Karpas-422 (cell line): ENCODE results near the gene APMAP. TPM values are rescaled to one million over a fixed set of nuclear protein-coding genes. Genes with fewer than 3 reads are reported as not detected.

Source experiments
- DNase-seq: peaks from one replicate; pipeline ENCODE4 v3.0.0-alpha.2; 2015
- H2AFZ ChIP-seq: fragments of 200-600 bp; sonication (generic); 2 replicates; pipeline ENCODE4 v1.6.1; 2014; ENCODE audit warnings: antibody characterized with exemption, low read length, mixed read lengths
- H3K27ac ChIP-seq: fragments of 200-600 bp; sonication (generic); 2 replicates; pipeline ENCODE4 v1.5.1; 2014; ENCODE audit warnings: mild to moderate bottlenecking, low read length, moderate library complexity
- H3K27me3 ChIP-seq: fragments of 200-600 bp; sonication (generic); 2 replicates; pipeline ENCODE4 v1.6.1; 2014; ENCODE audit warnings: low read length, mixed read lengths
- H3K36me3 ChIP-seq: fragments of 200-600 bp; sonication (generic); 2 replicates; pipeline ENCODE4 v1.6.1; 2014; ENCODE audit warnings: low read length, mixed read lengths; ENCODE audit not compliant: insufficient read depth
- H3K4me1 ChIP-seq: fragments of 200-600 bp; sonication (generic); 2 replicates; pipeline ENCODE4 v1.6.1; 2014; ENCODE audit warnings: mild to moderate bottlenecking, low read length, mixed read lengths
- H3K4me2 ChIP-seq: fragments of 200-600 bp; sonication (generic); 2 replicates; pipeline ENCODE4 v1.6.1; 2014; ENCODE audit warnings: low read length, low read depth, mild to moderate bottlenecking; ENCODE audit not compliant: poor library complexity, severe bottlenecking
- H3K4me3 ChIP-seq: fragments of 200-600 bp; sonication (generic); 2 replicates; pipeline ENCODE4 v1.5.1; 2014; ENCODE audit warnings: mild to moderate bottlenecking, antibody characterized with exemption, low read length, mixed read lengths
- H3K79me2 ChIP-seq: fragments of 200-600 bp; sonication (generic); 2 replicates; pipeline ENCODE4 v1.6.1; 2014; ENCODE audit warnings: mild to moderate bottlenecking, low read length, mixed read lengths
- H3K9ac ChIP-seq: fragments of 200-600 bp; sonication (generic); 2 replicates; pipeline ENCODE4 v1.6.0; 2014; ENCODE audit warnings: low read length
- H3K9me2 ChIP-seq: fragments of 200-600 bp; sonication (generic), shearing (Covaris generic); replicated peaks from 2 replicates; pipeline ENCODE4 v1.6.0; 2014; ENCODE audit warnings: mild to moderate bottlenecking, low read length, moderate library complexity; ENCODE audit not compliant: insufficient read depth
- H3K9me3 ChIP-seq: fragments of 300-700, 200-600 bp; sonication (generic); 2 replicates; pipeline ENCODE4 v1.6.1; 2014; ENCODE audit warnings: low read length, mixed read lengths
- H4K20me1 ChIP-seq: fragments of 200-600 bp; sonication (generic); 2 replicates; pipeline ENCODE4 v1.6.1; 2014; ENCODE audit warnings: mild to moderate bottlenecking, antibody characterized with exemption, low read length, low read depth; ENCODE audit not compliant: insufficient read depth
- total RNA-seq: library from RNA; depleted of rRNA; stranded (reverse); fragments of >200 nt; shearing (Covaris generic); gene quantifications from 2 replicates; pipeline ENCODE4 v1.2.3, GENCODE V29; 2014; ENCODE audit warnings: low replicate concordance

The APMAP gene
- total RNA-seq, 1 experiment from 2014 or later: 35.6 TPM

DNA sequence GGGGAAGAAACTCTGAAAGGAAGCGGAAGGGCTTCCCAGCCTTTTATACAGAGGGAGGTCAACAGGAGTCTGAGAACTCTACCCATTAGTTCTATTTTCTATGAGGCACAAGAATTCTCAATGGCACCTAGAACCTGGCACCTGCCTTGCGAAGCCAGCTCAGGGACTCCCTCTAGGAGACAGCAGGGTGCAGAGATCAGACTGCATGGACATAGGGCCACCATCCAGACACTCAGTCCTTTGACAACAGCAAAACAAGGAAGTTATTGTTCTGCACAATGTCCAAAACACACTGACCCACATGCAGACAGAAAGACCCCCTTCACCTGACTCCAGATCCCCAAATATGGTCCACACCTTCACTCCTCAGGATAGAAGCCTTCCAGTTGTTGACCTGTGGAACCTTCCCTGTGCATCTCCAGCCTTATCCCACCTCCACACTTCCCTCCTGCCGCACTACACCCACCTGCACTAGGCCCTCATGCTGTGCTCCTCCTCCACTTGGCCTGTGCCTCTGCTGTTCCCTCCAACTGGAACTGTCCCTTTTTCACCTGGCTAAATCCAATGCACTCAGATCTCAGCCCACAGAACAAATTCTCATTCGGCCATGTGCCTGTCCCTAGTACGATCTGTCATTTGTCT is 37.6 kb upstream of the APMAP start:
- no peak for DNase-seq
- Histone ChIP-seq H3K9me3 (no peaks in the 10 kb centered on the region), H2AFZ (no peak overlapping the region), H3K36me3 (no peaks in the 10 kb centered on the region), H3K4me3 (no peak overlapping the region), H4K20me1 (no peaks in the 10 kb centered on the region), H3K9ac (no peak overlapping the region), H3K9me2 (no peaks in the 10 kb centered on the region), H3K27ac (no peak overlapping the region), H3K79me2 (no peaks in the 10 kb centered on the region), H3K27me3 (no peaks in the 10 kb centered on the region), H3K4me1 (no peaks in the 10 kb centered on the region), H3K4me2 (no peak overlapping the region)

- Histone ChIP-seq H3K4me2 (no peak overlapping the region), H3K79me2 (no peaks in the 10 kb centered on the region), H3K36me3 (no peaks in the 10 kb centered on the region), H4K20me1 (no peaks in the 10 kb centered on the region), H3K9me2 (no peaks in the 10 kb centered on the region), H3K9me3 (no peaks in the 10 kb centered on the region), H3K27ac (no peak overlapping the region), H2AFZ (no peak overlapping the region), H3K9ac (no peak overlapping the region), H3K27me3 (no peaks in the 10 kb centered on the region), H3K4me3 (no peak overlapping the region), H3K4me1 (no peaks in the 10 kb centered on the region)
- no peak for DNase-seq
Measured at GRCh38 chr20:25025986-25026605, 33.5 kb upstream of the APMAP start.

DNA sequence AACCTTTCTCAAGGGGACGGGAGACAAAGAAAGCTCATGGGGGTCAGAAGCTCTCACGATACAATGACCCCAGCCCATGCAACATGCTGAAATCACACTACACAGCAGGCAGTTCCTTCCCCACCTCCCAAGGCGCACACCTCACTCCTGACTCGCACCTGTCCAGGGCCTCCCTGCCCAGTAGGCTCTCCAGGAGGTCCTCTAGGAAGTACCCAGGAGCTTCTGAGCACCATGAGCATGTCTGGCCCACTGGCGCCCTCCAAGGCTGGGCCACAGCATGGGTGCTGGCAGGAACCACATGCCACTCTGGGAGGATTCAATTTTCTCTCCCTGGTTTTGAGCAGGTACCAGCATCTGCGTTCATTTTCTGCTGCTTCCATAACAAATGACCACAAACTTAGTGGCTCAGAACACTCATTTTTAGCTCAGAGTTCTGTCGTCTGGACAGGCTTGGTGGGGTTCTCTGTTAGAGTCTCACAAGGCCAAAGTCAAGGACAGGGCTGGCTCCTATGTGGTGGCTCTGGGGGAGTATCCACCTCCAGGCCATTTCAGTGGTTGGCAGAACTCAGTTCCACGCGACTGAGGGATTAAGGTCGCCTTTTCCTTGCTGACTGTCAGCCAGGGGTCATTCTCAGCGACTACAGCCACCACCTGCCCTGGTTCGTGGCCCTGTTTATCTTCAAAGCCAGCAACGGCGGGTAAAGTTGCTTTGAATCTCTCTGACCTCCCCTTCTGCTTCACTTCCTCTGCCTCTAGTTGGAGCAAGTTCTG is 32.7 kb upstream of the APMAP start:
- DNase-seq: no peak

GRCh38 chr20:25024171-25024570 is 31.6 kb upstream of the APMAP start:
- Histone ChIP-seq H3K36me3 (no peaks in the 10 kb centered on the region), H3K27ac (no peak overlapping the region), H3K9me3 (no peaks in the 10 kb centered on the region), H2AFZ (no peak overlapping the region), H3K4me1 (no peaks in the 10 kb centered on the region), H3K27me3 (no peaks in the 10 kb centered on the region), H3K4me2 (no peak overlapping the region), H3K9ac (no peak overlapping the region), H3K79me2 (no peaks in the 10 kb centered on the region), H3K4me3 (no peak overlapping the region), H4K20me1 (no peaks in the 10 kb centered on the region), H3K9me2 (no peaks in the 10 kb centered on the region)
- no peak for DNase-seq

More for the DNA sequence above, 32.7 kb upstream of the APMAP start:
- Histone ChIP-seq H3K4me2 (no peak overlapping the region), H3K4me3 (no peak overlapping the region), H3K27me3 (no peaks in the 10 kb centered on the region), H3K36me3 (no peaks in the 10 kb centered on the region), H3K9ac (no peak overlapping the region), H3K9me2 (no peaks in the 10 kb centered on the region), H4K20me1 (no peaks in the 10 kb centered on the region), H3K4me1 (no peaks in the 10 kb centered on the region), H2AFZ (no peak overlapping the region), H3K27ac (no peak overlapping the region), H3K9me3 (no peaks in the 10 kb centered on the region), H3K79me2 (no peaks in the 10 kb centered on the region)

DNA sequence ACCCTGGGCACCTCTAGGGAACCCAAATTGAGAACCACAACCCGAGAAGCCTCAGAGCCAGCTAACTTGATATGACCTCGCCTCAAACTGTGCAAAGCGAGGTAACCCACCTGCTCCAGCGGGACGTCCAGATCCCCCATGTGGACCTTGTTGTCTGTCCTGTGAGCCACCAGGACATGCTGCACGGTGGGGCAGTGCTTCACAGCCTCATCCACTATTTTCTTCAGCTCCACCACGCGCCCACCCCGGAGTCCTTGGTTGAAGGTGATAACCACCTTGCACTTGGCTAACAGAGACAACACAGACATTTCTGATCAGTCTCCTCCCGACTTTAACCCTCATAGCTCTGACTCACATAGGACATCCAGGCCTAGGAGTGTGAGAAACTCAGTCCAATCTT is 30.8 kb upstream of the APMAP start:
- Histone ChIP-seq H3K9ac (no peak overlapping the region), H3K79me2 (no peaks in the 10 kb centered on the region), H3K4me3 (no peak overlapping the region), H3K4me1 (no peaks in the 10 kb centered on the region), H2AFZ (no peak overlapping the region), H3K36me3 (no peaks in the 10 kb centered on the region), H3K27ac (no peak overlapping the region), H3K27me3 (no peaks in the 10 kb centered on the region), H3K9me3 (no peaks in the 10 kb centered on the region), H4K20me1 (no peaks in the 10 kb centered on the region), H3K4me2 (no peak overlapping the region), H3K9me2 (no peaks in the 10 kb centered on the region)
- DNase-seq: no peak

DNA sequence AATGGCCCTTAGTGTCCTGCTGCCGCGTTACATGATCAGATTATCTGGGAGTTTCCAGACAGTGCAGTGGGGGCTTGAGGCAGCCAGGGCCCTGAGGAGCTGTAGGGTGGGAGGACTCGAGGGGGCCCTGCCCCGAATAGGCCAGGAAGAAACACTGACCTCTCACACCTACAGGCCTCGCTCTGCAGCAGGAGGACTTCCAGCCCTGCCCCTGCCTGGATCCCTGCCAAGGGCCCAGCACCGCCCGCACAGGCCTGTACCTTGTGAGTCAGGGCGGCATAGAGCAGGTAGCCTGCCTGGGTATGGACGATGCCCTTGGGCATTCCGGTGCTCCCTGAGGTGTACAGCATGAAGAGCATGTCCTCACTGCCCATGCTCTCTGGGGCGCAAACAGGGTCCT is 30.1 kb upstream of the APMAP start:
- Histone ChIP-seq H3K9ac (no peak overlapping the region), H3K4me2 (no peak overlapping the region), H3K4me3 (no peak overlapping the region), H3K9me2 (no peaks in the 10 kb centered on the region), H3K27ac (no peak overlapping the region), H3K4me1 (no peaks in the 10 kb centered on the region), H4K20me1 (no peaks in the 10 kb centered on the region), H2AFZ (no peak overlapping the region), H3K9me3 (no peaks in the 10 kb centered on the region), H3K79me2 (no peaks in the 10 kb centered on the region), H3K36me3 (no peaks in the 10 kb centered on the region), H3K27me3 (no peaks in the 10 kb centered on the region)
- no peak for DNase-seq

DNA sequence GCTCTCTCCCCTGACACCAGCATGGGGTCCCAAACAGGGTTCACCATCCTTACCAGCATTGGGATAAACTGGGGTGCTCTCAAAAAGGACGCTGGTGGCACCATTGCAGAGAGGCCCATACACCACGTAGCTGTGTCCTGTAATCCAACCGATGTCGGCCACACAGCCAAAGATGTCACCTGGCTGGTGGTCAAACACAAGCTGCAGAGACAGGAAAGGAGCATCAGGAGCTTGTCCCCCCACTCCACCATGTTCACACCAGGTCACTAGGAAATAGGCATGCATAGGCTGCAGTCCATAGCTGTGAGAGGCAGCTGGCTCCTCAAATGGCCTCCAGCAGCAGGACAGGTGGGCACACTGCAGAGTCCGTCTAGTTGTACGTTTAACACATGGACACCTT is 28.8 kb upstream of the APMAP start:
- H3K4me3 ChIP-seq: no peak overlapping the region
- H3K9ac ChIP-seq: no peak overlapping the region
- H3K9me3 ChIP-seq: no peaks in the 10 kb centered on the region
- no peak overlapping the region for H2AFZ ChIP-seq
- no peaks in the 10 kb centered on the region for H3K36me3 ChIP-seq
- no peak overlapping the region for H3K4me2 ChIP-seq
- H3K27ac ChIP-seq: no peak overlapping the region
- no peaks in the 10 kb centered on the region for H3K4me1 ChIP-seq
- no peaks in the 10 kb centered on the region for H3K79me2 ChIP-seq
- H3K9me2 ChIP-seq: no peaks in the 10 kb centered on the region
- 0 out of 2 replicates have a peak, but pooled peaks cover 3% of the 10 kb centered on the region for H4K20me1 ChIP-seq
- no peaks in the 10 kb centered on the region for H3K27me3 ChIP-seq
- no peak for DNase-seq

DNA sequence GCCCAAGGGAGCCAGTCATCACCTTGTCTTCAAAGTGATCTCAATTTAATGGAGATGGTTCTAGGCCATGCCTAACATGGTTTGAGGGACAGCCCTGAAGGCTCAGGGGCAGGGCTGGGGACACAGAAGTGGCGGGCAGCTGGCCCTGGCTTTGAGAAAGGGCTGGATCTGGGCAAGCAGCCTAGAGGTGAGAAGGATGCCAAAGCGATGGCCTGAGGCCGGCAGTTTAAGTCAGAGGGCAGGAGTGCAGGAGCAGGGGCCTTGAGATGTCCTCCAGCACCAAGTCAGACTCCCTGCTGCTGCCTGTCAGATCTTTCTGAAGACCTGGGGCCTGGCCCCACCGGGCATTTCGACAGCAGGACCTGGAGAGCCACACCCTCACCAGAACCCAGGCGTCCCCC is 28.4 kb upstream of the APMAP start:
- Histone ChIP-seq H3K9ac (no peak overlapping the region), H3K27me3 (no peaks in the 10 kb centered on the region), H3K4me1 (no peaks in the 10 kb centered on the region), H2AFZ (no peak overlapping the region), H4K20me1 (0 out of 2 replicates have a peak, but pooled peaks cover 3% of the 10 kb centered on the region), H3K9me3 (no peaks in the 10 kb centered on the region), H3K4me2 (no peak overlapping the region), H3K36me3 (no peaks in the 10 kb centered on the region), H3K4me3 (no peak overlapping the region), H3K79me2 (no peaks in the 10 kb centered on the region), H3K27ac (no peak overlapping the region), H3K9me2 (no peaks in the 10 kb centered on the region)
- no peak for DNase-seq
